NCI-H446 (cell line): ENCODE results near the gene TMEM42.

Experiments used
- DNase-seq, 2 experiments: peaks; one replicate each; lab custom pipeline; 2025; lab: John Stamatoyannopoulos, UW

TMEM42 gene

DNA sequence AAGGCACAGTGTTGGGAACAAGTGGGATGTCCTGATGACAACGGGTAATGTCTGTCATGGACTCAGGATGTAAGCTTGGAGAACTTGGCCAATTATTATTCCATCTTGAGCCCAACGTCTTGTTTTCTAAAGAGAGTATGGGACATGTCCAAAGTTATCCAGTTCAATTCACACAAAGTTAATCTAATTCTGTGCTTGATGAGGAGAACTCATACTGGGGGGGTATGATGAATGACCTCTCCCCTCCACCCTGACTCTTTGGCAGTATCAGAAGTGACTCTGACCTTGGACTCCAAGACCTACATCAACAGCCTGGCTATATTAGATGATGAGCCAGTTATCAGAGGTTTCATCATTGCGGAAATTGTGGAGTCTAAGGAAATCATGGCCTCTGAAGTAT lies 49.0 kb downstream of the TMEM42 start:
- DNase-seq = no peak

- DNase-seq = peak; percentile 19 to 55
Observed at GRCh38 chr3:44913868-44914468, 52.3 kb downstream of the TMEM42 start.

- DNase-seq = no peak
Observed at GRCh38 chr3:44914936-44915335, 53.2 kb downstream of the TMEM42 start.
